Gastroesophageal sphincter (tissue), 3 donors: Measurements from ENCODE around the gene NCK2.

Experiments used
- EP300 ChIP-seq: sonication (generic); formaldehyde crosslinking; IDR thresholded peaks from one replicate; pipeline ENCODE4 v1.6.1; 2017; ENCODE audit warnings: antibody characterized with exemption, mild to moderate bottlenecking
- POLR2A ChIP-seq, 2 donors: fragments of 450-650 bp; IDR thresholded peaks; one replicate each; pipeline ENCODE4 v1.6.1; 2017; ENCODE audit warnings: antibody characterized with exemption in 2 of 2, mild to moderate bottlenecking in 2 of 2, moderate library complexity in 1 of 2
- POLR2AphosphoS5 ChIP-seq: sonication (generic); formaldehyde crosslinking; IDR thresholded peaks from one replicate; pipeline ENCODE4 v1.6.1; 2017; ENCODE audit warnings: antibody characterized with exemption
- TF ChIP-seq, protein P1 (sequence below), 4 experiments: fragments of 200-600 bp in 2 of 4; fragments of 450-650 bp in 2 of 4; sonication (generic) in 1 of 4; IDR thresholded peaks; one replicate each; pipeline ENCODE4 v1.5.1; 2017 to 2019; ENCODE audit warnings: antibody characterized with exemption in 4 of 4, mild to moderate bottlenecking in 2 of 4, moderate library complexity in 2 of 4

GRCh38 chr2:105750735-105751134, 6.0 kb downstream of the NCK2 start:
- TF ChIP-seq, protein P1, sequence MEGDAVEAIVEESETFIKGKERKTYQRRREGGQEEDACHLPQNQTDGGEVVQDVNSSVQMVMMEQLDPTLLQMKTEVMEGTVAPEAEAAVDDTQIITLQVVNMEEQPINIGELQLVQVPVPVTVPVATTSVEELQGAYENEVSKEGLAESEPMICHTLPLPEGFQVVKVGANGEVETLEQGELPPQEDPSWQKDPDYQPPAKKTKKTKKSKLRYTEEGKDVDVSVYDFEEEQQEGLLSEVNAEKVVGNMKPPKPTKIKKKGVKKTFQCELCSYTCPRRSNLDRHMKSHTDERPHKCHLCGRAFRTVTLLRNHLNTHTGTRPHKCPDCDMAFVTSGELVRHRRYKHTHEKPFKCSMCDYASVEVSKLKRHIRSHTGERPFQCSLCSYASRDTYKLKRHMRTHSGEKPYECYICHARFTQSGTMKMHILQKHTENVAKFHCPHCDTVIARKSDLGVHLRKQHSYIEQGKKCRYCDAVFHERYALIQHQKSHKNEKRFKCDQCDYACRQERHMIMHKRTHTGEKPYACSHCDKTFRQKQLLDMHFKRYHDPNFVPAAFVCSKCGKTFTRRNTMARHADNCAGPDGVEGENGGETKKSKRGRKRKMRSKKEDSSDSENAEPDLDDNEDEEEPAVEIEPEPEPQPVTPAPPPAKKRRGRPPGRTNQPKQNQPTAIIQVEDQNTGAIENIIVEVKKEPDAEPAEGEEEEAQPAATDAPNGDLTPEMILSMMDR (IDR thresholded peaks at IDR 0.05) = no peak
- TF ChIP-seq POLR2AphosphoS5 = no peak
- no peak for TF ChIP-seq POLR2A (IDR thresholded peaks at IDR 0.05)
- TF ChIP-seq EP300 = no peak
